Common myeloid progenitor, CD34-positive (primary cell): ENCODE measurements around the gene DUSP1.
"Not testable (repeated sequence)": the region's sequence is repeated elsewhere in the genome, so short reads cannot be mapped to it uniquely, and the experiment has no call there.

Experiments used
- CTCF ChIA-PET: fragments of 350-600 bp; sonication (Branson Sonifier 250); formaldehyde crosslinking; loops from one replicate; lab custom pipeline; 2021; ENCODE audit warnings: antibody characterized with exemption; lab: Charles Lee
- POLR2A ChIA-PET: fragments of 350-600 bp; sonication (Branson Sonifier 250); formaldehyde crosslinking; loops from one replicate; lab custom pipeline; 2021; ENCODE audit warnings: antibody characterized with exemption; lab: Charles Lee
- DNase-seq, 3 donors: peaks; one replicate each; pipeline versions ENCODE4 v3.0.0 to v3.0.0-alpha.2; 2013
- H3K27ac ChIP-seq, 2 experiments: 1 replicate in 1 of 2; 2 replicates in 1 of 2; pipeline ENCODE4 v1.7.0; 2013; ENCODE audit warnings: inconsistent platforms in 2 of 2, low read length in 2 of 2, mild to moderate bottlenecking in 2 of 2, low read depth in 1 of 2, moderate library complexity in 1 of 2; ENCODE audit not compliant: severe bottlenecking in 2 of 2, insufficient read depth in 1 of 2, poor library complexity in 1 of 2
- H3K27me3 ChIP-seq, 5 experiments: replicated peaks in 2 of 5; 1 replicate in 3 of 5; 2 replicates in 2 of 5; pipeline versions ENCODE4 v1.6.1 to v1.7.0; 2013; ENCODE audit warnings: low read length in 4 of 5, mild to moderate bottlenecking in 2 of 5, moderate library complexity in 2 of 5, inconsistent platforms in 1 of 5; ENCODE audit not compliant: insufficient read depth in 5 of 5, control insufficient read depth in 4 of 5
- H3K36me3 ChIP-seq, 4 experiments: 1 replicate in 2 of 4; 2 replicates in 2 of 4; pipeline versions ENCODE4 v1.6.1 to v1.7.0; 2013; ENCODE audit warnings: low read length in 3 of 4, control low read depth in 1 of 4, mild to moderate bottlenecking in 1 of 4; ENCODE audit not compliant: control insufficient read depth in 4 of 4, insufficient read depth in 4 of 4
- H3K4me1 ChIP-seq, 4 experiments: 1 replicate in 3 of 4; 2 replicates in 1 of 4; pipeline versions ENCODE4 v1.6.1 to v1.7.1; 2013; ENCODE audit warnings: low read length in 3 of 4, mild to moderate bottlenecking in 3 of 4, control low read depth in 1 of 4, inconsistent platforms in 1 of 4, moderate library complexity in 1 of 4; ENCODE audit not compliant: control insufficient read depth in 4 of 4, insufficient read depth in 4 of 4; ENCODE audit errors: control extremely low read depth in 1 of 4
- H3K4me3 ChIP-seq, 7 experiments: 1 replicate in 4 of 7; 2 replicates in 3 of 7; pipeline versions ENCODE4 v1.5.1 to v1.7.0; 2013; ENCODE audit warnings: mild to moderate bottlenecking in 7 of 7, low read length in 6 of 7, moderate library complexity in 6 of 7, inconsistent platforms in 2 of 7, low read depth in 2 of 7, control low read depth in 1 of 7; ENCODE audit not compliant: insufficient read depth in 4 of 7, control insufficient read depth in 1 of 7; ENCODE audit errors: extremely low read depth in 1 of 7
- H3K9me3 ChIP-seq, 5 experiments: 1 replicate in 4 of 5; 2 replicates in 1 of 5; pipeline versions ENCODE4 v1.6.1 to v1.7.1; 2013; ENCODE audit warnings: low read length in 4 of 5, mild to moderate bottlenecking in 2 of 5, inconsistent platforms in 1 of 5, low read depth in 1 of 5, moderate library complexity in 1 of 5; ENCODE audit not compliant: control insufficient read depth in 4 of 5, insufficient read depth in 2 of 5; ENCODE audit errors: control extremely low read depth in 1 of 5
- WGBS: methylation state at CpG from one replicate; pipeline ENCODE4 v1.1.5; 2013; ENCODE audit not compliant: insufficient coverage; 5-methylcytosine and 5-hydroxymethylcytosine counted together

DUSP1 gene

GRCh38 chr5:172788771-172789686 is 18.0 kb upstream of the DUSP1 start:
- POLR2A ChIA-PET = interaction anchor here (0.6 to 1.1 kb wide), 2 partner anchors 12 to 24 kb away, joined by 3 to 4 read pairs; no protein-coding TSS in a partner anchor
- DNase-seq = peak in 2 of 3 donors; percentile 70 to 74
- Histone ChIP-seq H3K4me3 (no peak overlapping the region), H3K27ac (peak overlapping the region in 1 of 2 experiments; percentile 72), H3K4me1 (peaks cover 0 to 44% (median 14%) of the 10 kb centered on the region in 4 experiments), H3K36me3 (no peaks in the 10 kb centered on the region), H3K9me3 (peaks cover 0 to 2% (median 0%) of the 10 kb centered on the region in 5 experiments), H3K27me3 (no peaks in the 10 kb centered on the region)
- 66% methylated on average over 16 of the region's 21 CpGs for WGBS
- CTCF ChIA-PET = interaction anchor here (0.8 to 1.8 kb wide), 5 partner anchors 9 to 33 kb away, joined by 3 to 8 read pairs (median 5); no protein-coding TSS in a partner anchor

- DNase-seq, H3K9me3 ChIP-seq, H3K36me3 ChIP-seq, H3K27me3 ChIP-seq, H3K4me3 ChIP-seq, POLR2A ChIA-PET, H3K27ac ChIP-seq: not testable (repeated sequence)
- CTCF ChIA-PET = interaction anchor here (1.0 to 1.2 kb wide), 2 partner anchors 10 to 73 kb away, joined by 3 to 5 read pairs; no protein-coding TSS in a partner anchor
- WGBS = 100% methylated on average over 1 of the region's 3 CpGs
- H3K4me1 ChIP-seq = peaks cover 0 to 29% (median 14%) of the 10 kb centered on the region in 4 experiments
Measured at GRCh38 chr5:172787538-172787937, 16.5 kb upstream of the DUSP1 start.

GRCh38 chr5:172786736-172787462 is 15.9 kb upstream of the DUSP1 start:
- ChIA-PET CTCF (interaction anchor here (1.0 to 1.2 kb wide), 2 partner anchors 9 to 72 kb away, joined by 3 to 5 read pairs; no protein-coding TSS in a partner anchor), POLR2A (no interaction called here)
- no peaks in the 10 kb centered on the region for H3K9me3 ChIP-seq
- H3K27ac ChIP-seq = no peak overlapping the region
- 100% methylated on average over 2 of the region's 9 CpGs for WGBS
- DNase-seq = no peak
- H3K4me1 ChIP-seq = peaks cover 0 to 29% (median 14%) of the 10 kb centered on the region in 4 experiments
- H3K4me3 ChIP-seq = no peak overlapping the region
- H3K36me3 ChIP-seq = no peaks in the 10 kb centered on the region
- H3K27me3 ChIP-seq = no peaks in the 10 kb centered on the region

DNA sequence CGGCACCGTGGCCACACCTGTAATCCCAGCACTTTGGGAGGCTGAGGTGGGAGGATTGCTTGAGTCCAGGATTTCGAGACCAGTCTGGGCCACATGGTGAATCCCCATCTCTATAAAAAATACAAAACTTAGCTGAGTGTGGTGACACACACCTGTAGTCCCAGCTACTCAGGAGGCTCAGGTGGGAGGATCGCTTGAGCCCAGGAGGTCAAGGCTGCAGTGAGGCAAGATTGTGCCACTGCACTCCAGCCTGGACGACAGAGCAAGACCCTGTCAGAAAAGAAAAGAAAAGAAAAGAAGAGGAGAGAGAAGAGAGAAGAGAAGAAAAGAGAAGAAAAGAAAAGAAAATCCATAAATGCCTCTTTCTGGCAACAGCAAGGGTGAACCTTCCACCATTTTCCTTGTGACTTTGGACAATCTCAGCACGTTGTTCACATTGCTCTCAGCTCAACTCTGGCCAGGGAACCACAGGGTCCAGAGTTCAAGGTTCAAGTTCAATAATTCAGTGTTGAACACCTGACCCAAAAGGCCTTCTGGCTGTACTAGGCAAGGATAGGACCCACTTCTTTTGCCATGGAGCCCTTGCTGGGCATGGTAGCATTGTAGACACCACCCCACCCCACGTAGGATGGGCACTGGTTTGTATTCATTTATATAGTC is 14.6 kb upstream of the DUSP1 start:
- no peak for DNase-seq
- H3K27me3 ChIP-seq = no peaks in the 10 kb centered on the region
- H3K36me3 ChIP-seq = no peaks in the 10 kb centered on the region
- 81% methylated on average over 6 of the region's 7 CpGs for WGBS
- no peak overlapping the region for H3K4me3 ChIP-seq
- no peaks in the 10 kb centered on the region for H3K9me3 ChIP-seq
- H3K4me1 ChIP-seq = peaks cover 0 to 22% (median 14%) of the 10 kb centered on the region in 4 experiments
- ChIA-PET POLR2A (interaction anchor here (0.6 kb wide), 1 partner anchor 14 kb away, joined by 4 read pairs; no protein-coding TSS in a partner anchor), CTCF (interaction anchor here (0.8 kb wide), 1 partner anchor 14 kb away, joined by 3 read pairs; no protein-coding TSS in a partner anchor)
- no peak overlapping the region for H3K27ac ChIP-seq

DNA sequence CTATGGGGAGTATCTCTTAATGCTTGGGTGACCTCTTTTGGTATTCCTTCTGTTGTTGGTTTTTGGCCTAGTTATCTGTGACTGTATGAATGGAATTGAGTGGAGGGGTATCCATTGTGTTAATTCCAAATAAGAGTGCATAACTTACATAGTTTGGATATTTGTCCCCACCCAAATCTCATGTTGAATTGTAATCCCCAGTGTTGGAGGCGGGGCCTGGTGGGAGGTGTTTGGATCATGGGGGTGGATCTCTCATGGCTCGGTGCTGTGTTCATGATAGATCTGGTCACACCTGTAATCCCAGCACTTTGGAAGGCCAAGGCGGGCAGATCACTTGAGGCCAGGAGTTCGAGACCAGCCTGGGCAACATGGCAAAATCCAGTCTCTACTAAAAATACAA is 13.2 kb upstream of the DUSP1 start:
- H3K9me3 ChIP-seq, H3K27ac ChIP-seq, H3K36me3 ChIP-seq, POLR2A ChIA-PET, CTCF ChIA-PET, H3K4me3 ChIP-seq, DNase-seq, H3K27me3 ChIP-seq: not testable (repeated sequence)
- 100% methylated on average over 2 of the region's 4 CpGs for WGBS
- H3K4me1 ChIP-seq = peaks cover 0 to 10% (median 8%) of the 10 kb centered on the region in 4 experiments

DNA sequence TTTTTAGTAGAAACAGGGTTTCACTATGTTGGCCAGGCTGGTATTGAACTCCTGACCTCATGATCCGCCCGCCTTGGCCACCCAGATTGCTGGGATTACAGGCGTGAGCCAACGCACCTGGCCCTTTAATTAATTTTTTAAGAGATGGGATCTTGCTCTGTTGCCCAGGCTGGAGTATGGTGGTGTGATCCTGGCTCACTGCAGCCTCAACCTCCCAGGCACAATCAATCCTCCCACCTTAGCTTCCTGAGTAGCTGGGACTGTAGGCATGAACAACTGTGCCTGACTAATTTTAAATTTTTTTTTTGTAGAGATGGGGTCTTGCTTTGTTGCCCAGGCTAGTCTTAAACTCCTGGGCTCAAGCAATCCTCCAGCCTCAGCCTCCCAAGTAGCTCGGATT is 12.3 kb upstream of the DUSP1 start:
- H3K4me1 ChIP-seq, H3K27ac ChIP-seq, H3K27me3 ChIP-seq, CTCF ChIA-PET, H3K9me3 ChIP-seq, H3K36me3 ChIP-seq, POLR2A ChIA-PET, H3K4me3 ChIP-seq, DNase-seq: not testable (repeated sequence)
- 100% methylated on average over 4 of the region's 5 CpGs for WGBS
